HepG2 (cell line): ENCODE measurements around the gene ZNF100. TPM values are rescaled to one million over a fixed set of nuclear protein-coding genes. Genes with fewer than 3 reads are reported as not detected.

Source experiments
- ATAC-seq: fragments of 200-7000 bp; cut with Tn5 transposase; 3 replicates; pipeline ENCODE4 v1.9.1; 2020; ENCODE audit warnings: mild to moderate bottlenecking, moderate library complexity
- Bru-seq: library from RNA; stranded (reverse); fragments of 400-500 nt; gene quantifications from one replicate; lab custom pipeline; 2021; lab: Mats Ljungman, UMichigan
- BruChase-seq, 2 experiments: library from RNA; stranded (reverse); fragments of 400-500 nt; gene quantifications; one replicate each; lab custom pipeline; 2021; lab: Mats Ljungman, UMichigan
- BruUV-seq: library from RNA; stranded (reverse); fragments of 400-500 nt; replicated peaks from 2 replicates; lab custom pipeline; 2021; lab: Mats Ljungman, UMichigan
- CTCF ChIA-PET: fragments of 300-600 bp; formaldehyde crosslinking; extraction: SDS; loops from one replicate; lab custom pipeline; 2021; ENCODE audit warnings: low total read pairs, inconsistent platforms, low intra/inter-chr PET ratio; lab: Yijun Ruan, JAX
- POLR2A ChIA-PET: fragments of 350-600 bp; sonication (Branson Sonifier 250); formaldehyde crosslinking; loops from one replicate; lab custom pipeline; 2020; ENCODE audit warnings: antibody characterized with exemption, inconsistent platforms; lab: Yijun Ruan, JAX
- DNase-seq: peaks from one replicate; pipeline ENCODE4 v3.0.0-alpha.2; 2015; ENCODE audit warnings: low spot score
- FAIRE-seq: peaks from 3 replicates; lab custom pipeline; 2011; peaks lifted over from hg19 to GRCh38; lab: Jason Lieb, UNC
- H2AFZ ChIP-seq: one replicate; pipeline ENCODE4 v1.6.1; 2011; ENCODE audit warnings: low read length, inconsistent platforms
- H3K27ac ChIP-seq: fragments of 300-600 bp; 3 replicates; pipeline ENCODE4 v1.8.0; 2011; ENCODE audit warnings: mixed run types, mild to moderate bottlenecking, mixed read lengths, low read length, inconsistent platforms; ENCODE audit not compliant: insufficient read depth; ENCODE audit errors: extremely low read length
- H3K27me3 ChIP-seq, 2 experiments: fragments of 200-600 bp in 1 of 2; 2 replicates in 1 of 2; 3 replicates in 1 of 2; pipeline versions ENCODE4 v1.6.0 to v1.8.0; 2011; ENCODE audit warnings: low read length in 2 of 2, mild to moderate bottlenecking in 2 of 2, moderate library complexity in 2 of 2, inconsistent platforms in 1 of 2; ENCODE audit not compliant: insufficient read depth in 2 of 2, control insufficient read depth in 1 of 2
- H3K36me3 ChIP-seq, 2 experiments: fragments of 200-600 bp in 1 of 2; replicated peaks in 1 of 2; 2 replicates in 1 of 2; 3 replicates in 1 of 2; pipeline versions ENCODE4 v1.5.1 to v1.8.0; 2011; ENCODE audit warnings: low read length in 2 of 2, inconsistent platforms in 1 of 2; ENCODE audit not compliant: insufficient read depth in 2 of 2, control insufficient read depth in 1 of 2
- H3K4me1 ChIP-seq: 2 replicates; pipeline ENCODE4 v1.5.1; 2012; ENCODE audit warnings: low read length, inconsistent platforms; ENCODE audit not compliant: insufficient read depth
- H3K4me2 ChIP-seq: 2 replicates; pipeline ENCODE4 v1.6.0; 2011; ENCODE audit warnings: low read depth, low read length, inconsistent platforms
- H3K4me3 ChIP-seq, 3 experiments: fragments of 200-600 bp in 1 of 3; sonication (generic), shearing (Covaris generic) in 1 of 3; replicated peaks in 1 of 3; 2 replicates each; pipeline ENCODE4 v1.5.1; 2011 to 2016; ENCODE audit warnings: low read length in 3 of 3, inconsistent platforms in 2 of 3, low read depth in 2 of 3, mild to moderate bottlenecking in 2 of 3, control low read depth in 1 of 3, mixed read lengths in 1 of 3; ENCODE audit not compliant: insufficient read depth in 1 of 3
- H3K79me2 ChIP-seq: one replicate; pipeline ENCODE4 v1.6.1; 2011; ENCODE audit warnings: low read length, inconsistent platforms; ENCODE audit not compliant: insufficient read depth
- H3K9ac ChIP-seq: 2 replicates; pipeline ENCODE4 v1.6.0; 2011; ENCODE audit warnings: mild to moderate bottlenecking, low read depth, low read length, inconsistent platforms; ENCODE audit not compliant: insufficient read depth
- H3K9me3 ChIP-seq: 2 replicates; pipeline ENCODE4 v1.5.1; 2012; ENCODE audit warnings: mild to moderate bottlenecking, low read length
- H4K20me1 ChIP-seq: 2 replicates; pipeline ENCODE4 v1.6.0; 2011; ENCODE audit warnings: inconsistent platforms, mild to moderate bottlenecking, low read length, moderate library complexity; ENCODE audit not compliant: insufficient read depth
- CAMTA2 ChIP-seq: sonication (generic); formaldehyde crosslinking; IDR thresholded peaks from 2 replicates; pipeline ENCODE4 v1.4.0; 2020; ENCODE audit warnings: mild to moderate bottlenecking, missing genetic modification reagents, borderline replicate concordance
- ERF ChIP-seq: IDR thresholded peaks from 2 replicates; pipeline ENCODE4 v1.6.1; 2018; ENCODE audit warnings: missing biosample characterization, missing genetic modification reagents
- NR2F6 ChIP-seq, 2 experiments: IDR thresholded peaks; 2 replicates each; pipeline ENCODE4 v1.6.1; 2016; ENCODE audit warnings: antibody characterized with exemption in 1 of 2, mild to moderate bottlenecking in 1 of 2
- RCOR2 ChIP-seq: IDR thresholded peaks from 2 replicates; pipeline ENCODE4 v1.6.1; 2016; ENCODE audit warnings: missing biosample characterization, missing genetic modification reagents
- ZBTB38 ChIP-seq: sonication (generic); formaldehyde crosslinking; IDR thresholded peaks from 2 replicates; pipeline ENCODE4 v1.5.1; 2020; ENCODE audit warnings: mild to moderate bottlenecking, missing genetic modification reagents
- ZMYM2 ChIP-seq: sonication (generic); formaldehyde crosslinking; IDR thresholded peaks from 2 replicates; pipeline ENCODE4 v1.8.0; 2022; ENCODE audit warnings: mild to moderate bottlenecking, missing genetic modification reagents
- ZNF3 ChIP-seq: IDR thresholded peaks from 2 replicates; pipeline ENCODE4 v1.7.0; 2017; ENCODE audit warnings: inconsistent platforms
- ZNF790 ChIP-seq: sonication (generic); formaldehyde crosslinking; IDR thresholded peaks from 2 replicates; pipeline ENCODE4 v1.8.0; 2022; ENCODE audit warnings: missing genetic modification reagents, mild to moderate bottlenecking, borderline replicate concordance
- ZNF83 ChIP-seq: sonication (generic); formaldehyde crosslinking; IDR thresholded peaks from 2 replicates; pipeline ENCODE4 v1.4.0; 2020; ENCODE audit warnings: missing genetic modification reagents, mild to moderate bottlenecking, borderline replicate concordance
- WGBS: methylation state at CpG from one replicate; pipeline ENCODE4 v1.1.6; 2017; ENCODE audit warnings: low lambda C conversion rate; 5-methylcytosine and 5-hydroxymethylcytosine counted together
- in situ Hi-C: cut with HindIII; loops from 2 replicates; pipeline ENCODE4 v1.10.0; 2017; ENCODE audit warnings: low pct_unique_long_range_greater_than_20kb; ENCODE audit not compliant: extremely low pct_ligation_motif_present
- intact Hi-C: fragments of 100-400 bp; cut with micrococcal nuclease; formaldehyde crosslinking; loops from one replicate; pipeline ENCODE4 v1.10.0; 2022; ENCODE audit not compliant: unreplicated experiment
- long read RNA-seq, 2 experiments: library from RNA in 1 of 2; library from polyadenylated mRNA in 1 of 2; stranded (forward) in 1 of 2; unstranded in 1 of 2; transcript quantifications; one replicate each; pipeline ENCODE4 v2.0.0, GENCODE V29; 2019 to 2022
- polyA minus RNA-seq, 3 experiments: library from RNA; depleted of rRNA, polyadenylated mRNA; stranded (reverse); fragments of >200 nt; gene quantifications; 2 replicates each; pipeline ENCODE4 v1.2.3, GENCODE V29; 2011; ENCODE audit warnings: low replicate concordance in 1 of 3
- polyA plus RNA-seq, 8 experiments: library from polyadenylated mRNA; depleted of rRNA in 3 of 8; stranded (reverse) in 7 of 8; unstranded in 1 of 8; fragments of >200 nt; fragmentation: Illumina TruSeq in 4 of 8; extraction: Trizol in 4 of 8; gene quantifications; 2 replicates each; pipeline versions ENCODE4 v1.2.1 to v1.2.3, GENCODE V29; 2011 to 2016; ENCODE audit warnings: low read depth in 4 of 8, missing spikeins in 1 of 8, mixed read lengths in 1 of 8; ENCODE audit not compliant: insufficient read depth in 1 of 8
- total RNA-seq, 5 experiments: library from RNA; depleted of rRNA; stranded (reverse); fragments of >200 nt; fragmentation: Illumina TruSeq; extraction: Trizol; gene quantifications; 2 replicates each; pipeline ENCODE4 v1.2.3, GENCODE V29; 2016; ENCODE audit warnings: low read depth in 1 of 5
- TF ChIP-seq, protein P1 (sequence below): sonication (generic); formaldehyde crosslinking; IDR thresholded peaks from 2 replicates; pipeline ENCODE4 v1.5.0; 2020; ENCODE audit warnings: mild to moderate bottlenecking, missing genetic modification reagents, moderate library complexity
- TF ChIP-seq, protein P2 (sequence below): sonication (generic); formaldehyde crosslinking; IDR thresholded peaks from 2 replicates; pipeline ENCODE4 v1.5.0; 2020; ENCODE audit warnings: missing genetic modification reagents
- TF ChIP-seq, protein P3 (sequence below): IDR thresholded peaks from 2 replicates; pipeline ENCODE4 v1.6.1; 2016; ENCODE audit warnings: missing compliant biosample characterization, missing genetic modification reagents, borderline replicate concordance

The ZNF100 gene
- 11.4 and 16.1 TPM in 2 replicates for total RNA-seq (2016; rRNA removed; fragmentation: Illumina TruSeq; extraction: Trizol)
- total RNA-seq (2016; cell fraction: cytosol; rRNA removed; fragmentation: Illumina TruSeq; extraction: Trizol; ENCODE audit: low read depth): 0.91 and 2.1 TPM in 2 replicates
- total RNA-seq (2016; cell fraction: insoluble cytoplasmic fraction; rRNA removed; fragmentation: Illumina TruSeq; extraction: Trizol): 10.3 and 15.1 TPM in 2 replicates
- total RNA-seq (2016; cell fraction: membrane; rRNA removed; fragmentation: Illumina TruSeq; extraction: Trizol): 2.0 and 2.3 TPM in 2 replicates
- total RNA-seq (2016; cell fraction: nucleus; rRNA removed; fragmentation: Illumina TruSeq; extraction: Trizol): 13.7 and 15.8 TPM in 2 replicates
- polyA plus RNA-seq (2011; rRNA removed): 1.6 and 2.5 TPM in 2 replicates
- 0.59 and 0.64 TPM in 2 replicates for polyA plus RNA-seq (2011; cell fraction: cytosol; rRNA removed)
- 2.0 and 3.0 TPM in 2 replicates for polyA plus RNA-seq (2011; cell fraction: nucleus; rRNA removed)
- 1.5 and 2.7 TPM in 2 replicates for polyA plus RNA-seq (2012)
- polyA plus RNA-seq (2016; cell fraction: cytosol; fragmentation: Illumina TruSeq; extraction: Trizol; ENCODE audit: low read depth): 0.12 and 0.57 TPM in 2 replicates
- polyA plus RNA-seq (2016; cell fraction: insoluble cytoplasmic fraction; fragmentation: Illumina TruSeq; extraction: Trizol; ENCODE audit: low read depth): 7.9 TPM in 2 replicates
- polyA plus RNA-seq (2016; cell fraction: membrane; fragmentation: Illumina TruSeq; extraction: Trizol; ENCODE audit: low read depth): 0.41 and 0.56 TPM in 2 replicates
- 11.7 and 12.4 TPM in 2 replicates for polyA plus RNA-seq (2016; cell fraction: nucleus; fragmentation: Illumina TruSeq; extraction: Trizol; ENCODE audit: insufficient read depth, low read depth)
- polyA minus RNA-seq (2011; rRNA and poly(A)+ RNA removed; ENCODE audit: low replicate concordance): 1.4 and 2.4 TPM in 2 replicates
- polyA minus RNA-seq (2011; cell fraction: cytosol; rRNA and poly(A)+ RNA removed): 1.6 and 2.7 TPM in 2 replicates
- polyA minus RNA-seq (2011; cell fraction: nucleus; rRNA and poly(A)+ RNA removed): 8.2 and 9.1 TPM in 2 replicates
- Bru-seq, nascent RNA: percentile 78 among the genes with signal in this experiment
- BruChase-seq, experiment 1, labeled RNA remaining after a 6-hour chase: percentile 70 among the genes with signal in this experiment
- BruChase-seq, experiment 2, labeled RNA remaining after a 2-hour chase: percentile 86 among the genes with signal in this experiment
- long read RNA-seq, experiment 1, full-length matches to known transcripts: 1 of 2 reads
- long read RNA-seq, experiment 1, partial matches to known transcripts: 0 of 2 reads
- long read RNA-seq, experiment 1, other reads (novel, unspliced or antisense): 1 of 2 reads
- long read RNA-seq, experiment 2, partial matches to known transcripts: 0 of 2 reads
- long read RNA-seq, experiment 2, other reads (novel, unspliced or antisense): 2 of 2 reads

- POLR2A ChIA-PET: interaction anchor here (0.8 to 1.6 kb wide), 9 partner anchors 10 to 1506 kb away, joined by 3 to 11 read pairs (median 5); partner anchors contain the start of genes ZNF43, ZNF430, ZNF431 and ZNF708
- CTCF ChIA-PET: no interaction called here
- BruUV-seq: TSS peak; percentile 61
- Histone ChIP-seq H3K4me3 (peak within 1 kb of the TSS; percentile 80 to 99 (median 90)), H3K27me3 (no peaks in the 10 kb centered on the region), H4K20me1 (no peaks in the 10 kb centered on the region), H3K4me2 (peak within 1 kb of the TSS; percentile 51), H3K79me2 (peaks cover 9% of the 10 kb centered on the region), H3K9me3 (no peaks in the 10 kb centered on the region), H3K36me3 (peaks cover 1 to 8% of the 10 kb centered on the region in 2 experiments; a peak in 1 of 5 replicates), H2AFZ (peak within 1 kb of the TSS; percentile 58), H3K4me1 (peaks cover 18% of the 10 kb centered on the region), H3K9ac (peak within 1 kb of the TSS; percentile 89), H3K27ac (peak within 1 kb of the TSS; percentile 88)
- in situ Hi-C loops (no loop called here), intact Hi-C loops (loop anchor here (10.0 kb wide), 1 partner anchor 442 kb away; the partner anchor contains the start of gene ZNF708)
- 0% methylated on average over 13 of the region's 35 CpGs for WGBS
- peak; percentile 98 for ATAC-seq
- peak; percentile 64 for FAIRE-seq
- DNase-seq: peak; percentile 94
- TF ChIP-seq ZBTB38 (CRISPR knock-in tag): no peak
- TF ChIP-seq, protein P1, sequence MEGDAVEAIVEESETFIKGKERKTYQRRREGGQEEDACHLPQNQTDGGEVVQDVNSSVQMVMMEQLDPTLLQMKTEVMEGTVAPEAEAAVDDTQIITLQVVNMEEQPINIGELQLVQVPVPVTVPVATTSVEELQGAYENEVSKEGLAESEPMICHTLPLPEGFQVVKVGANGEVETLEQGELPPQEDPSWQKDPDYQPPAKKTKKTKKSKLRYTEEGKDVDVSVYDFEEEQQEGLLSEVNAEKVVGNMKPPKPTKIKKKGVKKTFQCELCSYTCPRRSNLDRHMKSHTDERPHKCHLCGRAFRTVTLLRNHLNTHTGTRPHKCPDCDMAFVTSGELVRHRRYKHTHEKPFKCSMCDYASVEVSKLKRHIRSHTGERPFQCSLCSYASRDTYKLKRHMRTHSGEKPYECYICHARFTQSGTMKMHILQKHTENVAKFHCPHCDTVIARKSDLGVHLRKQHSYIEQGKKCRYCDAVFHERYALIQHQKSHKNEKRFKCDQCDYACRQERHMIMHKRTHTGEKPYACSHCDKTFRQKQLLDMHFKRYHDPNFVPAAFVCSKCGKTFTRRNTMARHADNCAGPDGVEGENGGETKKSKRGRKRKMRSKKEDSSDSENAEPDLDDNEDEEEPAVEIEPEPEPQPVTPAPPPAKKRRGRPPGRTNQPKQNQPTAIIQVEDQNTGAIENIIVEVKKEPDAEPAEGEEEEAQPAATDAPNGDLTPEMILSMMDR (CRISPR knock-in tag): peak; percentile 23; the same call in 1 of the 2 replicates
- peak; percentile 47; the same call in 1 of the 2 replicates for TF ChIP-seq ERF
- no peak for TF ChIP-seq ZNF3 (CRISPR knock-in tag)
- TF ChIP-seq ZNF83 (CRISPR knock-in tag): no peak
- TF ChIP-seq ZMYM2 (CRISPR knock-in tag): no peak
- TF ChIP-seq, protein P2, sequence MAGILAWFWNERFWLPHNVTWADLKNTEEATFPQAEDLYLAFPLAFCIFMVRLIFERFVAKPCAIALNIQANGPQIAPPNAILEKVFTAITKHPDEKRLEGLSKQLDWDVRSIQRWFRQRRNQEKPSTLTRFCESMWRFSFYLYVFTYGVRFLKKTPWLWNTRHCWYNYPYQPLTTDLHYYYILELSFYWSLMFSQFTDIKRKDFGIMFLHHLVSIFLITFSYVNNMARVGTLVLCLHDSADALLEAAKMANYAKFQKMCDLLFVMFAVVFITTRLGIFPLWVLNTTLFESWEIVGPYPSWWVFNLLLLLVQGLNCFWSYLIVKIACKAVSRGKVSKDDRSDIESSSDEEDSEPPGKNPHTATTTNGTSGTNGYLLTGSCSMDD (CRISPR knock-in tag): no peak
- TF ChIP-seq, protein P3, sequence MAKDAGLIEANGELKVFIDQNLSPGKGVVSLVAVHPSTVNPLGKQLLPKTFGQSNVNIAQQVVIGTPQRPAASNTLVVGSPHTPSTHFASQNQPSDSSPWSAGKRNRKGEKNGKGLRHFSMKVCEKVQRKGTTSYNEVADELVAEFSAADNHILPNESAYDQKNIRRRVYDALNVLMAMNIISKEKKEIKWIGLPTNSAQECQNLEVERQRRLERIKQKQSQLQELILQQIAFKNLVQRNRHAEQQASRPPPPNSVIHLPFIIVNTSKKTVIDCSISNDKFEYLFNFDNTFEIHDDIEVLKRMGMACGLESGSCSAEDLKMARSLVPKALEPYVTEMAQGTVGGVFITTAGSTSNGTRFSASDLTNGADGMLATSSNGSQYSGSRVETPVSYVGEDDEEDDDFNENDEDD (CRISPR knock-in tag): peak; percentile 56; the same call in 1 of the 2 replicates
- TF ChIP-seq ZNF790 (CRISPR knock-in tag): no peak
- TF ChIP-seq CAMTA2 (CRISPR knock-in tag): no peak
- no peak for TF ChIP-seq NR2F6 (IDR thresholded peaks at IDR 0.05)
- no peak for TF ChIP-seq NR2F6 (CRISPR knock-in tag; IDR thresholded peaks at IDR 0.05)
- TF ChIP-seq RCOR2: no peak
These were observed at the start of gene ZNF100 for GRCh38 chr19:21767065-21767800. TSS of gene ZNF100 (minus strand) at chr19:21767579. CDS start at chr19:21767429, 150 bp downstream.
